Activated T-cell treated with anti-CD3 and anti-CD28 coated beads, Interleukin-2, amount 50 U/mL, for 72 hours (primary cell): ENCODE measurements around the gene GPX1. TPM values are rescaled to one million over a fixed set of nuclear protein-coding genes. Genes with fewer than 3 reads are reported as not detected.
"Not testable (repeated sequence)": the region's sequence is repeated elsewhere in the genome, so short reads cannot be mapped to it uniquely, and the experiment has no call there.

Source experiments
- ATAC-seq, 2 donors: fragments of 150-1000 bp; cut with Tn5 transposase; replicated peaks in 1 of 2; 2 replicates each; pipeline ENCODE4 v1.10.0; 2021; ENCODE audit warnings: moderate library complexity in 2 of 2, mild to moderate bottlenecking in 1 of 2
- DNase-seq, 2 donors: peaks; one replicate each; pipeline ENCODE4 v3.0.0; 2021 to 2022; ENCODE audit warnings: mixed read lengths in 1 of 2
- H3K27ac Mint-ChIP-seq: one replicate; pipeline ENCODE4 v1.8.0; 2022; ENCODE audit warnings: mild to moderate bottlenecking, moderate library complexity, mixed read lengths
- H3K27me3 Mint-ChIP-seq: one replicate; pipeline ENCODE4 v1.8.0; 2022; ENCODE audit warnings: low read depth, mixed read lengths
- H3K36me3 Mint-ChIP-seq, 2 donors: one replicate each; pipeline ENCODE4 v1.8.0; 2022; ENCODE audit warnings: mixed read lengths in 2 of 2, mild to moderate bottlenecking in 1 of 2; ENCODE audit not compliant: insufficient read depth in 2 of 2
- H3K4me1 Mint-ChIP-seq: one replicate; pipeline ENCODE4 v1.8.0; 2022; ENCODE audit warnings: low read depth, mixed read lengths
- H3K4me3 Mint-ChIP-seq, 2 donors: one replicate each; pipeline ENCODE4 v1.8.0; 2022; ENCODE audit warnings: mild to moderate bottlenecking in 2 of 2, mixed read lengths in 2 of 2, moderate library complexity in 2 of 2
- H3K9me3 Mint-ChIP-seq, 2 donors: one replicate each; pipeline ENCODE4 v1.8.0; 2022; ENCODE audit warnings: mixed read lengths in 2 of 2
- total RNA-seq, 2 donors: library from RNA; stranded (reverse); gene quantifications; one replicate each; pipeline ENCODE4 v1.2.3, GENCODE V29; 2022

The GPX1 gene
- total RNA-seq, 2 donors from 2014 or later = 112 to 124 TPM

DNA sequence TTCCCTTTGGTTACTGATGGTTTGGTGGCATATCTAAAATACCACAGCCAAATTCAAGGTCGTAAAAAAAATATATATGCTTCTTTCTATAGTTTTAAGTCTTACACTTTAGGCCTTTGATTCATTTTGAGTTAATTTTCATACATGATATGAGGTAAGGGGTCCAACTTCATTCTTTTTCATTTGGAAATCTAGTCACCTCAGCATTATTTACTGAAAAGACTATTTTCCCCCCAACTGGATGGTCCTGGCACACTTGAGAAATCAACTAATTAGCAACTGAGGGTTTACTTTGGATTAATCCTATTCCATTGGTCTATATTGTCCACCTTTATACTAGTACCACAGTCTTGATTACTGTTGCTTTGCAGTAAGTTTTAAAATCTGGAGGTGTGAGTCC is 27.5 kb upstream of the GPX1 start:
- H3K27me3 Mint-ChIP-seq = no peaks in the 10 kb centered on the region
- ATAC-seq (no peak), DNase-seq (no peak)
- H3K4me1 Mint-ChIP-seq = peaks cover 47% of the 10 kb centered on the region
- peak overlapping the region; percentile 92 for H3K27ac Mint-ChIP-seq
- no peak overlapping the region for H3K4me3 Mint-ChIP-seq
- H3K36me3 Mint-ChIP-seq = peaks cover 0 to 3% of the 10 kb centered on the region in 2 donors
- no peaks in the 10 kb centered on the region for H3K9me3 Mint-ChIP-seq

- Mint-ChIP-seq H3K27ac (peak overlapping the region; percentile 5), H3K36me3 (peaks cover 2 to 5% of the 10 kb centered on the region in 2 donors), H3K4me3 (no peak overlapping the region), H3K27me3 (no peaks in the 10 kb centered on the region), H3K4me1 (peaks cover 51% of the 10 kb centered on the region), H3K9me3 (peaks cover 0 to 1% of the 10 kb centered on the region in 2 donors)
- DNase-seq (no peak), ATAC-seq (no peak)
Measured at GRCh38 chr3:49383387-49383786, 25.2 kb upstream of the GPX1 start.

GRCh38 chr3:49378249-49378895 is 20.2 kb upstream of the GPX1 start:
- peak overlapping the region; percentile 98 for H3K27ac Mint-ChIP-seq
- no peaks in the 10 kb centered on the region for H3K27me3 Mint-ChIP-seq
- DNase-seq (peak in 1 of 2 donors; percentile 12), ATAC-seq (no peak)
- peaks cover 40% of the 10 kb centered on the region for H3K4me1 Mint-ChIP-seq
- H3K36me3 Mint-ChIP-seq = peaks cover 5 to 15% of the 10 kb centered on the region in 2 donors
- peak overlapping the region; percentile 59 to 73 for H3K4me3 Mint-ChIP-seq
- peaks cover 0 to 2% of the 10 kb centered on the region in 2 donors for H3K9me3 Mint-ChIP-seq

DNA sequence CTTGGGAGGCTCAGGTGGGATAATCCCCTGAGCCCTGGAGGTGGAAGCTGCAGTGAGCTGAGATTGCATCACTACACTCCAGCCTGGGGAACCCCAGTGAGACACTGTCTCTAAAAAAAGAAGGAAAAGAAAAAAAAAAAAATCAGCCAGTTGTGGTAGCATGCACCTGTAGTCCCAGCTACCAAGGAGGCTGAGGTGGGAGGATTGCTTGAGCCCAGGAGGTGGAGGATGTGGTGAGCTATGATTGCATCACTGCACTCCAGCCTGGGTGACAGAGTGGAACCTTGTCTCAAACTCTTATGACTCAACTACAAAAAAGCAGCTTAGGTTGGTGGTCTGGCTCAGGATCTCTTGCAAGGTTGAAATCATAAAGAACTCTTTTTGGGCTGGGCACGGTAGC is 19.3 kb upstream of the GPX1 start:
- H3K4me1 Mint-ChIP-seq = peaks cover 44% of the 10 kb centered on the region
- peaks cover 0 to 2% of the 10 kb centered on the region in 2 donors for H3K9me3 Mint-ChIP-seq
- DNase-seq = peak; percentile 70 to 81
- peak overlapping the region; percentile 33 to 56 for H3K4me3 Mint-ChIP-seq
- H3K27ac Mint-ChIP-seq = peak overlapping the region; percentile 50
- H3K36me3 Mint-ChIP-seq = peaks cover 10 to 22% of the 10 kb centered on the region in 2 donors
- no peaks in the 10 kb centered on the region for H3K27me3 Mint-ChIP-seq
- peak; percentile 98 to 99 for ATAC-seq

- peaks cover 8 to 36% of the 10 kb centered on the region in 2 donors for H3K36me3 Mint-ChIP-seq
- peaks cover 25% of the 10 kb centered on the region for H3K4me1 Mint-ChIP-seq
- H3K27ac Mint-ChIP-seq = peak overlapping the region; percentile 75
- no peak for ATAC-seq
- H3K27me3 Mint-ChIP-seq = no peaks in the 10 kb centered on the region
- H3K4me3 Mint-ChIP-seq = no peak overlapping the region
- no peaks in the 10 kb centered on the region for H3K9me3 Mint-ChIP-seq
- DNase-seq = no peak
Measured at GRCh38 chr3:49371946-49372345, 13.8 kb upstream of the GPX1 start.

DNA sequence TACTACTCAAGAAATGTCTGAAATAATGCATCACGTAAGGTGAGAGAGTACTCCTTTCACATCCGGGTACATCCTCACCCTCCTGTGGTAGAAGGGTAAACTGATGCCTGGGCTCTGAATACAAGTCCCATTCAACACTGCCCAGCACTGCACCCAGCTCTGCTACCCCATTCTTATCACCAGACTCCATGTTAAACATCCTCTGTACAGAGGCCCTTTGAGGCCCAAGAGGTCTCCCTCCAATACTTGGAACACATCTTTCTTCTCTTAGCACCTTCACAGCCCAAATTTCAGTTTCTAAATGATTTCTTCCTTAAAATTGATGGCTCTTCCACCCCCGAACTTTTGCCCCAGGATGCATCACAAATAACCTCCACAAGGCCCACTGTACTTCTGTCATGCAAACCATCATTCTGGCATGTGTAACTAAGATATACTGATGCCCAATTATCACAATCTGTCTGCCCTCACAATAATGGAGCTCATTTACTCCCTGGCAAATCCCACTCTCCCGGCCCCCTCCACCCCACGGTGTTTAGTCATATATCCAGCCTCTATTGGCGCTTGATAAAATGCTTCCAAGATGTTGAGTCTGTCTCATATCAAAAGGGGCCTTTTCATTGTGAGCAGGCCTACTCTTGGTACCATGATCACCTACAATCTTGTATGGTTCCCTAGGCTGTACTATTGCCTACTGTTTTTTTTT is 12.6 kb upstream of the GPX1 start:
- no peaks in the 10 kb centered on the region for H3K9me3 Mint-ChIP-seq
- H3K4me3 Mint-ChIP-seq = no peak overlapping the region
- H3K27me3 Mint-ChIP-seq = no peaks in the 10 kb centered on the region
- ATAC-seq (no peak), DNase-seq (no peak)
- peak overlapping the region; percentile 58 for H3K27ac Mint-ChIP-seq
- H3K4me1 Mint-ChIP-seq = peaks cover 19% of the 10 kb centered on the region
- peaks cover 15 to 41% of the 10 kb centered on the region in 2 donors for H3K36me3 Mint-ChIP-seq

DNA sequence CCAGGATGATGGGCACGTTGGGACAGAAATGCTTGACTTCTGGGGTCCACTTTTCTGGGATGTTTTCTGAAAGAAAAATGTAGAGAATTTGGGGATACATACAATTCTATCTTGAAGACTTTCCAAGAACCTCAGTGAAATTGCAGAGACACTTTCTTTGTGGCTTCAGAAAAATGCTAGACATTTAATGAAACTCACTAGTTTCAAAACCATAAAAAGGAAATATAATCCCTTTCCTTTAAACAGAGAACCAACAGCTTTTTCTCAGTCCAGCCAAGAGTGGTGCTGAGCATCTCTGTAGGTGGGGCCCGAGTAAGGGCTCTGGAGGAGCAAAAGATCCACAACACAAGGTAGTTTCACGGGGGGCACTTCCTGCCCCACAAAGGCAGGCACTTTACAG is 4.4 kb upstream of the GPX1 start:
- H3K36me3 Mint-ChIP-seq = peaks cover 12 to 27% of the 10 kb centered on the region in 2 donors
- H3K27ac Mint-ChIP-seq = peak overlapping the region; percentile 76
- no peak for ATAC-seq
- H3K4me1 Mint-ChIP-seq = peaks cover 29% of the 10 kb centered on the region
- no peaks in the 10 kb centered on the region for H3K27me3 Mint-ChIP-seq
- H3K9me3 Mint-ChIP-seq = no peaks in the 10 kb centered on the region
- no peak for DNase-seq
- no peak overlapping the region for H3K4me3 Mint-ChIP-seq

DNA sequence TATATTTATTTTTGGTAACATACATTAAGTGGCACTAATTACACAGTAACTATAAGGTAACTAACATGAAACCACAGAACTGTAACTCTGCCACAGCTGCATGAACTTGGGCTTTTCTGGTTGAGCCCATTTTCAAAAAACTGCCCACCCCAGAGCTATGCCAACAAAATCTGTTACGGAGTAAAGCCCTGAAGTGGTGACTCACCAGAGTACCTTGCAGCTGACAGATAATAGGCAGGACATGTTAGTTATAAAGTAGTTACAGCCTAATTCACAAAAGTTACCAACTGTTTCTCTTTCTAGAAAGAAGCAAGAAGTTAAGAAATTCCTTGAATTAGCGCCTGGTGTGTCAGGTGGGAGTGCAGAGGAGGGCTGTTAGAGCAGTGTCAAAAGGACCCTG is 1.5 kb upstream of the GPX1 start:
- no peak for DNase-seq
- H3K4me1 Mint-ChIP-seq = peaks cover 43% of the 10 kb centered on the region
- H3K4me3 Mint-ChIP-seq = peak overlapping the region; percentile 93 to 97
- H3K9me3 Mint-ChIP-seq = no peaks in the 10 kb centered on the region
- no peak for ATAC-seq
- peaks cover 13 to 29% of the 10 kb centered on the region in 2 donors for H3K36me3 Mint-ChIP-seq
- peak overlapping the region; percentile 88 for H3K27ac Mint-ChIP-seq
- no peaks in the 10 kb centered on the region for H3K27me3 Mint-ChIP-seq

DNA sequence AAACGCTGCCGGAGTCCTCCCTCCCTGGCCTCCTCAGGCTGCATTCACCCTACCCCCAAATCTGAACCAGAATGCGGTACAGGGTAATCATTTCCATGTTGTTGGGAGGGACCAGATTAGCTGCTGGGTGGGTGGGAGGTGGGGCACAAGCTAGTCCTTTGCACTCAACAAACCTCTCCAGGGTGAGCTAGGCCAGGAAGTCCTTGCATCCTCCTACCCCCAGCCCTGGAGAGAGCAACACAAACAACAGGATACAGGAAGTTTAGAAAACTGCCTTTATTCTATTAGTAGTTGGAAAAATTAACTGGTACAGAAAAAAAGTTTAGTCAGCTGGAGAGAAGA is 702 bp upstream of the GPX1 start:
- H3K27me3 Mint-ChIP-seq = no peaks in the 10 kb centered on the region
- H3K36me3 Mint-ChIP-seq = peaks cover 13 to 27% of the 10 kb centered on the region in 2 donors
- peaks cover 40% of the 10 kb centered on the region for H3K4me1 Mint-ChIP-seq
- H3K27ac Mint-ChIP-seq = peak overlapping the region; percentile 88
- DNase-seq = no peak
- peak in 1 of 2 donors; percentile 33 for ATAC-seq
- no peaks in the 10 kb centered on the region for H3K9me3 Mint-ChIP-seq
- H3K4me3 Mint-ChIP-seq = peak overlapping the region; percentile 93 to 97

- H3K27me3 Mint-ChIP-seq, H3K9me3 Mint-ChIP-seq: not testable (repeated sequence)
- H3K4me1 Mint-ChIP-seq = peaks cover 32% of the 10 kb centered on the region
- DNase-seq (peak; percentile 55 to 56), ATAC-seq (peak; percentile 42 to 52)
- peaks cover 13 to 23% of the 10 kb centered on the region in 2 donors for H3K36me3 Mint-ChIP-seq
- peak overlapping the region; percentile 93 to 97 for H3K4me3 Mint-ChIP-seq
- H3K27ac Mint-ChIP-seq = peak overlapping the region; percentile 97
Measured at GRCh38 chr3:49357443-49358216, 523 bp downstream of the GPX1 start.

DNA sequence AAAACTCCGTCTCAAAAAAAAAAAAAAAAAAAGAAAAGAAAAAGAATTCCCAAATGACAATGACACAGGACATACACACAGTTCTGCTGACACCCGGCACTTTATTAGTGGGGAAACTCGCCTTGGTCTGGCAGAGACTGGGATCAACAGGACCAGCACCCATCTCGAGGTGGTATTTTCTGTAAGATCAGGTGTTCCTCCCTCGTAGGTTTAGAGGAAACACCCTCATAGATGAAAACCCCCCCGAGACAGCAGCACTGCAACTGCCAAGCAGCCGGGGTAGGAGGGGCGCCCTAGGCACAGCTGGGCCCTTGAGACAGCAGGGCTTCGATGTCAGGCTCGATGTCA is 1.1 kb downstream of the GPX1 start:
- peak in 1 of 2 donors; percentile 23 for DNase-seq

GRCh38 chr3:49352890-49353421 is 5.2 kb downstream of the GPX1 start:
- H3K36me3 Mint-ChIP-seq = peaks cover 9 to 11% of the 10 kb centered on the region in 2 donors
- H3K4me1 Mint-ChIP-seq = peaks cover 25% of the 10 kb centered on the region
- H3K4me3 Mint-ChIP-seq = no peak overlapping the region
- H3K27me3 Mint-ChIP-seq = no peaks in the 10 kb centered on the region
- H3K27ac Mint-ChIP-seq = peak overlapping the region; percentile 1
- H3K9me3 Mint-ChIP-seq = no peaks in the 10 kb centered on the region
- no peak for ATAC-seq
- DNase-seq = no peak

More for the DNA sequence above, 1.1 kb downstream of the GPX1 start:
- not testable (repeated sequence) for H3K9me3 Mint-ChIP-seq, H3K27me3 Mint-ChIP-seq
- Mint-ChIP-seq H3K4me3 (peak overlapping the region; percentile 93 to 97), H3K4me1 (peaks cover 31% of the 10 kb centered on the region), H3K27ac (peak overlapping the region; percentile 97), H3K36me3 (peaks cover 13 to 20% of the 10 kb centered on the region in 2 donors)
- peak; percentile 5 to 7 for ATAC-seq

DNA sequence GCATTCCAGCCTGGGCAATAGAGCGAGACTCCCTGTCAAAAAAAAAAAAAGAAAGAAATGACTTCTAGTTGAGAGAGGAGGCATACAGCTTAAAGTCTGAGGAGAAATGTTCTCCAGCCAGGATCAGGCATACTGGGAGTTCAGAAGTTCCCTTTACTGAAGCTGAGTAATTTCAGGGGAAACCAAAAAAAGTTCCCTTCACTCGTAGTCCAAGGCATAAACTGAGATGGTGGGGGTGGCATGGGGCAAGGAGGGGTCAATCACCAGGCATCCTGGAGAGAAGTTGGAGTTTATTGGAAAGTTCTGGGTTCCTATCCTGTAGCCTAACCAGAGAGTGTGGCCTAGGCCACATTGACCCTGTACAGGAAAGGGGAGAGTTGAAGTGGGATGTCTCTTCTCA is 5.9 kb downstream of the GPX1 start:
- Mint-ChIP-seq H3K27me3 (no peaks in the 10 kb centered on the region), H3K27ac (no peak overlapping the region), H3K4me1 (peaks cover 21% of the 10 kb centered on the region), H3K36me3 (peaks cover 5 to 8% of the 10 kb centered on the region in 2 donors), H3K9me3 (no peaks in the 10 kb centered on the region), H3K4me3 (no peak overlapping the region)
- DNase-seq (no peak), ATAC-seq (peak in 1 of 2 donors; percentile 4)
